Endothelial cell of umbilical vein (primary cell): Measurements from ENCODE around the gene SHISA8. TPM values are rescaled to one million over a fixed set of nuclear protein-coding genes. Genes with fewer than 3 reads are reported as not detected.

Source experiments
- BruUV-seq: library from RNA; stranded (reverse); fragments of 400-500 nt; replicated peaks from 2 replicates; lab custom pipeline; 2021; lab: Mats Ljungman, UMichigan
- CTCF ChIA-PET: fragments of 300-600, 350-600 bp; sonication (Branson Sonifier 250); formaldehyde crosslinking; loops from one replicate; lab custom pipeline; 2021; ENCODE audit warnings: antibody characterized with exemption, inconsistent platforms; lab: Charles Lee
- POLR2A ChIA-PET: fragments of 300-600, 350-600 bp; sonication (Branson Sonifier 250); formaldehyde crosslinking; loops from one replicate; lab custom pipeline; 2021; ENCODE audit warnings: antibody characterized with exemption, inconsistent platforms; lab: Charles Lee
- DNase-seq: peaks from one replicate; pipeline ENCODE4 v3.0.0-alpha.2; 2011; ENCODE audit warnings: low read depth, low spot score
- FAIRE-seq: peaks from 2 replicates; lab custom pipeline; 2011; peaks lifted over from hg19 to GRCh38; lab: Jason Lieb, UNC
- H2AFZ ChIP-seq: 2 replicates; pipeline ENCODE4 v1.6.0; 2012; ENCODE audit warnings: low read depth, low read length, control low read depth, inconsistent platforms
- H3K27ac ChIP-seq: 2 replicates; pipeline ENCODE4 v1.5.1; 2011; ENCODE audit warnings: low read depth, mild to moderate bottlenecking, control low read depth, low read length, moderate library complexity; ENCODE audit not compliant: insufficient read depth
- H3K27me3 ChIP-seq, 2 experiments: 2 replicates each; pipeline versions ENCODE4 v1.6.0 to v1.6.1; 2011; ENCODE audit warnings: low read length in 2 of 2, mixed read lengths in 1 of 2; ENCODE audit not compliant: control insufficient read depth in 2 of 2, insufficient read depth in 2 of 2
- H3K36me3 ChIP-seq, 2 experiments: 2 replicates in 1 of 2; 3 replicates in 1 of 2; pipeline ENCODE4 v1.5.1; 2011; ENCODE audit warnings: low read length in 2 of 2, mild to moderate bottlenecking in 1 of 2, moderate library complexity in 1 of 2; ENCODE audit not compliant: control insufficient read depth in 2 of 2, insufficient read depth in 2 of 2; ENCODE audit errors: extremely low read depth in 1 of 2
- H3K4me1 ChIP-seq: 3 replicates; pipeline ENCODE4 v1.5.1; 2011; ENCODE audit warnings: mild to moderate bottlenecking, low read length; ENCODE audit not compliant: control insufficient read depth, insufficient read depth; ENCODE audit errors: extremely low read depth
- H3K4me2 ChIP-seq: 2 replicates; pipeline ENCODE4 v1.6.1; 2011; ENCODE audit warnings: low read length, control low read depth, mixed read lengths; ENCODE audit not compliant: insufficient read depth
- H3K4me3 ChIP-seq, 3 experiments: fragments of 200-600 bp in 1 of 3; sonication (generic), shearing (Covaris generic) in 1 of 3; replicated peaks in 1 of 3; 2 replicates each; pipeline ENCODE4 v1.5.1; 2011 to 2016; ENCODE audit warnings: control low read depth in 3 of 3, low read length in 3 of 3, mild to moderate bottlenecking in 2 of 3, inconsistent platforms in 1 of 3, low read depth in 1 of 3, moderate library complexity in 1 of 3; ENCODE audit not compliant: insufficient read depth in 1 of 3
- H3K79me2 ChIP-seq: 2 replicates; pipeline ENCODE4 v1.6.0; 2012; ENCODE audit warnings: low read length, inconsistent platforms; ENCODE audit not compliant: control insufficient read depth, insufficient read depth
- H3K9ac ChIP-seq: replicated peaks from 2 replicates; pipeline ENCODE3; 2011; ENCODE audit warnings: low read length, control low read depth; ENCODE audit not compliant: insufficient read depth; ENCODE audit errors: extremely low read depth
- H3K9me1 ChIP-seq: replicated peaks from 3 replicates; pipeline ENCODE4 v1.6.0; 2011; ENCODE audit warnings: mild to moderate bottlenecking, low read length; ENCODE audit not compliant: control insufficient read depth, insufficient read depth; ENCODE audit errors: extremely low read depth
- H3K9me3 ChIP-seq: replicated peaks from 2 replicates; pipeline ENCODE4 v1.5.1; 2012; ENCODE audit warnings: low read length, inconsistent platforms; ENCODE audit not compliant: control insufficient read depth, insufficient read depth
- H4K20me1 ChIP-seq: replicated peaks from 2 replicates; pipeline ENCODE3; 2011; ENCODE audit warnings: mild to moderate bottlenecking, low read length; ENCODE audit not compliant: control insufficient read depth, insufficient read depth; ENCODE audit errors: extremely low read depth
- EZH2 ChIP-seq: IDR thresholded peaks from 2 replicates; pipeline ENCODE4 v1.6.1; 2012; ENCODE audit warnings: borderline replicate concordance, low read depth, mild to moderate bottlenecking, moderate library complexity, low read length, inconsistent platforms; ENCODE audit not compliant: severe bottlenecking
- FOS ChIP-seq: IDR thresholded peaks from 2 replicates; pipeline ENCODE4 v1.6.1; 2011; ENCODE audit warnings: mild to moderate bottlenecking, low read length, moderate library complexity, borderline replicate concordance; ENCODE audit not compliant: insufficient read depth
- GATA2 ChIP-seq: IDR thresholded peaks from 2 replicates; pipeline ENCODE4 v1.7.0; 2011; ENCODE audit warnings: low read depth, mild to moderate bottlenecking, moderate library complexity, mixed read lengths, low read length; ENCODE audit not compliant: insufficient read length, insufficient read depth
- JUN ChIP-seq: IDR thresholded peaks from 2 replicates; pipeline ENCODE4 v1.6.1; 2011; ENCODE audit warnings: borderline replicate concordance, low read depth; ENCODE audit not compliant: insufficient read length, insufficient read depth
- MYC ChIP-seq: IDR thresholded peaks from one replicate; pipeline ENCODE4 v1.6.1; 2011; ENCODE audit warnings: mild to moderate bottlenecking, low read depth, low read length
- POLR2A ChIP-seq: IDR thresholded peaks from 2 replicates; pipeline ENCODE4 v1.6.1; 2012; ENCODE audit warnings: low read depth, mild to moderate bottlenecking, control low read depth, low read length
- POLR2AphosphoS5 ChIP-seq: IDR thresholded peaks from 2 replicates; pipeline ENCODE4 v1.6.1; 2012; ENCODE audit warnings: low read depth, mild to moderate bottlenecking, control low read depth, low read length, moderate library complexity; ENCODE audit not compliant: insufficient read depth
- dilution Hi-C: fragments of 300-500 bp; cut with MboI; formaldehyde crosslinking; loops from one replicate; pipeline ENCODE4 v1.15.0; 2019; ENCODE audit warnings: low sequenced_read_pairs; ENCODE audit not compliant: extremely low pct_ligation_motif_present
- intact Hi-C: fragments of 100-400 bp; cut with micrococcal nuclease; formaldehyde crosslinking; loops from one replicate; pipeline ENCODE4 v1.10.0; 2022
- polyA plus RNA-seq, 4 experiments: library from polyadenylated mRNA; depleted of rRNA in 3 of 4; stranded (reverse) in 3 of 4; unstranded in 1 of 4; fragments of >200 nt; gene quantifications; 2 replicates each; pipeline versions ENCODE4 v1.2.1 to v1.2.3, GENCODE V29; 2011 to 2012; ENCODE audit warnings: missing spikeins in 1 of 4
- total RNA-seq: library from RNA; stranded (reverse); gene quantifications from 2 replicates; pipeline ENCODE4 v1.2.3, GENCODE V29; 2021
- TF ChIP-seq, protein P1 (sequence below), 2 donors: IDR thresholded peaks; 1 replicate in 1 of 2; 2 replicates in 1 of 2; pipeline ENCODE4 v1.5.1; 2011; ENCODE audit warnings: low read length in 2 of 2, mild to moderate bottlenecking in 2 of 2, moderate library complexity in 2 of 2, control low read depth in 1 of 2, inconsistent platforms in 1 of 2, low read depth in 1 of 2; ENCODE audit not compliant: insufficient read depth in 1 of 2; ENCODE audit errors: extremely low read depth in 1 of 2
- TF ChIP-seq, protein P2 (sequence below): IDR thresholded peaks from 2 replicates; pipeline ENCODE4 v1.6.1; 2011; ENCODE audit not compliant: insufficient read depth, insufficient read length

The SHISA8 gene
- total and polyA plus RNA-seq, 2 donors (not counting 3 experiments of a cell fraction or from before 2014, with no cell fraction given) = not detected

DNA sequence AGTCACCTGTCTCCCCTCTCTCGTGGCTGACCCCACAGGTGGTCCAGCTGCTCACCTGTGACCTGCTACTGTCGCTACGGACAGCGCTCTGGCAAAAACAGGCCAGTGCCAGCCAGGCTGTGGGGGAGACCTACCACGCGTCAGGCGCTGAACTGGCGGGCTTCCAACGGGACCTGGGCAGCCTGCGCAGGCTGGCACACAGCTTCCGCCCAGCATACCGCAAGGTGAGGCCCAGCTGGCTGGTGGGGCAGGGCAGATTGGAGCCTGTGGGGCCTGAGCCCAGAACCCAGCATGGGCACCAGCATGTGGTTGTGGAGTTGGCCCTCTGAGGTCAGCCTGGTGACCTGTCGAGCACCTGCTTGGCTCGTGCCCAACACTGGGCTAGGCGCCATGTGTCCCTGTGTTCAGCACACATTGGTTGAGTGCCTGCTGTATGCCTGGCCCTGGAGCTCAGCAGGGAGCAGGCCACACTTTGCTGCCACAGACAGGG, 11.9 kb downstream of the SHISA8 start:
- Histone ChIP-seq H3K79me2 (no peaks in the 10 kb centered on the region), H4K20me1 (no peaks in the 10 kb centered on the region), H3K4me2 (no peak overlapping the region), H3K9ac (no peak overlapping the region), H3K9me1 (no peaks in the 10 kb centered on the region), H3K4me1 (no peaks in the 10 kb centered on the region), H3K9me3 (no peaks in the 10 kb centered on the region), H2AFZ (no peak overlapping the region), H3K36me3 (peaks cover 23 to 51% of the 10 kb centered on the region in 2 experiments), H3K4me3 (no peak overlapping the region), H3K27ac (no peak overlapping the region), H3K27me3 (no peaks in the 10 kb centered on the region)
- no TSS peak for BruUV-seq
- intact Hi-C loops (no loop called here), dilution Hi-C loops (no loop called here)
- ChIA-PET POLR2A (no interaction called here), CTCF (interaction anchor here (0.9 to 1.3 kb wide), 4 partner anchors 9 to 156 kb away, joined by 3 to 4 read pairs (median 3); no protein-coding TSS in a partner anchor)
- DNase-seq (no peak), FAIRE-seq (no peak)
- TF ChIP-seq, protein P1, sequence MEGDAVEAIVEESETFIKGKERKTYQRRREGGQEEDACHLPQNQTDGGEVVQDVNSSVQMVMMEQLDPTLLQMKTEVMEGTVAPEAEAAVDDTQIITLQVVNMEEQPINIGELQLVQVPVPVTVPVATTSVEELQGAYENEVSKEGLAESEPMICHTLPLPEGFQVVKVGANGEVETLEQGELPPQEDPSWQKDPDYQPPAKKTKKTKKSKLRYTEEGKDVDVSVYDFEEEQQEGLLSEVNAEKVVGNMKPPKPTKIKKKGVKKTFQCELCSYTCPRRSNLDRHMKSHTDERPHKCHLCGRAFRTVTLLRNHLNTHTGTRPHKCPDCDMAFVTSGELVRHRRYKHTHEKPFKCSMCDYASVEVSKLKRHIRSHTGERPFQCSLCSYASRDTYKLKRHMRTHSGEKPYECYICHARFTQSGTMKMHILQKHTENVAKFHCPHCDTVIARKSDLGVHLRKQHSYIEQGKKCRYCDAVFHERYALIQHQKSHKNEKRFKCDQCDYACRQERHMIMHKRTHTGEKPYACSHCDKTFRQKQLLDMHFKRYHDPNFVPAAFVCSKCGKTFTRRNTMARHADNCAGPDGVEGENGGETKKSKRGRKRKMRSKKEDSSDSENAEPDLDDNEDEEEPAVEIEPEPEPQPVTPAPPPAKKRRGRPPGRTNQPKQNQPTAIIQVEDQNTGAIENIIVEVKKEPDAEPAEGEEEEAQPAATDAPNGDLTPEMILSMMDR (IDR thresholded peaks at IDR 0.05; ENCODE audit: extremely low read depth in 1 of 2, insufficient read depth in 1 of 2, low read depth in 1 of 2, low read length in 2 of 2) = no peak
- no peak for TF ChIP-seq FOS
- no peak for TF ChIP-seq GATA2
- no peak for TF ChIP-seq POLR2AphosphoS5
- no peak for TF ChIP-seq MYC
- TF ChIP-seq POLR2A = no peak
- no peak for TF ChIP-seq JUN
- TF ChIP-seq, protein P2, sequence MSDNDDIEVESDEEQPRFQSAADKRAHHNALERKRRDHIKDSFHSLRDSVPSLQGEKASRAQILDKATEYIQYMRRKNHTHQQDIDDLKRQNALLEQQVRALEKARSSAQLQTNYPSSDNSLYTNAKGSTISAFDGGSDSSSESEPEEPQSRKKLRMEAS = no peak
- no peak for TF ChIP-seq EZH2
